HEK293 (cell line): Measurements from ENCODE around the gene AGAP1.

Experiments used
- CTCF ChIP-seq: fragments of 450-650 bp; formaldehyde crosslinking; IDR thresholded peaks from 2 replicates; pipeline ENCODE4 v1.5.1; 2016; ENCODE audit warnings: missing biosample characterization, missing genetic modification characterization
- SETDB1 ChIP-seq: IDR thresholded peaks from one replicate; pipeline ENCODE4 v1.6.1; 2017; ENCODE audit warnings: mild to moderate bottlenecking, low read length, moderate library complexity, mixed read lengths; ENCODE audit not compliant: insufficient read length
- SP7 ChIP-seq: fragments of 450-650 bp; formaldehyde crosslinking; IDR thresholded peaks from 2 replicates; pipeline ENCODE4 v1.5.1; 2016; ENCODE audit warnings: missing biosample characterization, missing genetic modification characterization
- TSHZ1 ChIP-seq: fragments of 450-650 bp; formaldehyde crosslinking; IDR thresholded peaks from 2 replicates; pipeline ENCODE4 v1.5.1; 2016; ENCODE audit warnings: missing biosample characterization, missing genetic modification characterization, borderline replicate concordance
- ZBTB20 ChIP-seq: fragments of 450-650 bp; formaldehyde crosslinking; IDR thresholded peaks from 2 replicates; pipeline ENCODE4 v1.5.1; 2016; ENCODE audit warnings: missing biosample characterization, missing genetic modification characterization
- ZNF114 ChIP-seq: fragments of 450-650 bp; formaldehyde crosslinking; IDR thresholded peaks from 2 replicates; pipeline ENCODE4 v1.5.0; 2017; ENCODE audit warnings: missing biosample characterization, missing genetic modification characterization
- ZNF239 ChIP-seq: fragments of 450-650 bp; formaldehyde crosslinking; IDR thresholded peaks from 2 replicates; pipeline ENCODE4 v1.5.1; 2016; ENCODE audit warnings: missing biosample characterization, missing genetic modification characterization
- ZNF37A ChIP-seq: fragments of 450-650 bp; IDR thresholded peaks from 2 replicates; pipeline ENCODE4 v1.5.1; 2018; ENCODE audit warnings: missing biosample characterization, missing genetic modification characterization
- ZNF398 ChIP-seq: fragments of 450-650 bp; formaldehyde crosslinking; IDR thresholded peaks from 2 replicates; pipeline ENCODE4 v1.5.1; 2017; ENCODE audit warnings: missing biosample characterization, missing genetic modification characterization
- ZNF549 ChIP-seq: fragments of 450-650 bp; IDR thresholded peaks from 2 replicates; pipeline ENCODE4 v1.5.1; 2018; ENCODE audit warnings: missing biosample characterization, missing genetic modification characterization, mild to moderate bottlenecking, inconsistent platforms, moderate library complexity
- TF ChIP-seq, protein P1 (sequence below): fragments of 450-650 bp; formaldehyde crosslinking; IDR thresholded peaks from 2 replicates; pipeline ENCODE4 v1.5.1; 2016; ENCODE audit warnings: missing biosample characterization, missing genetic modification characterization, low read depth

GRCh38 chr2:235961711-235962110 is 467.9 kb downstream of the AGAP1 start:
- TF ChIP-seq, protein P1, sequence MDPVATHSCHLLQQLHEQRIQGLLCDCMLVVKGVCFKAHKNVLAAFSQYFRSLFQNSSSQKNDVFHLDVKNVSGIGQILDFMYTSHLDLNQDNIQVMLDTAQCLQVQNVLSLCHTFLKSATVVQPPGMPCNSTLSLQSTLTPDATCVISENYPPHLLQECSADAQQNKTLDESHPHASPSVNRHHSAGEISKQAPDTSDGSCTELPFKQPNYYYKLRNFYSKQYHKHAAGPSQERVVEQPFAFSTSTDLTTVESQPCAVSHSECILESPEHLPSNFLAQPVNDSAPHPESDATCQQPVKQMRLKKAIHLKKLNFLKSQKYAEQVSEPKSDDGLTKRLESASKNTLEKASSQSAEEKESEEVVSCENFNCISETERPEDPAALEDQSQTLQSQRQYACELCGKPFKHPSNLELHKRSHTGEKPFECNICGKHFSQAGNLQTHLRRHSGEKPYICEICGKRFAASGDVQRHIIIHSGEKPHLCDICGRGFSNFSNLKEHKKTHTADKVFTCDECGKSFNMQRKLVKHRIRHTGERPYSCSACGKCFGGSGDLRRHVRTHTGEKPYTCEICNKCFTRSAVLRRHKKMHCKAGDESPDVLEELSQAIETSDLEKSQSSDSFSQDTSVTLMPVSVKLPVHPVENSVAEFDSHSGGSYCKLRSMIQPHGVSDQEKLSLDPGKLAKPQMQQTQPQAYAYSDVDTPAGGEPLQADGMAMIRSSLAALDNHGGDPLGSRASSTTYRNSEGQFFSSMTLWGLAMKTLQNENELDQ (tag by site-specific recombination): no peak
- no peak for TF ChIP-seq CTCF (tag by site-specific recombination)
- TF ChIP-seq ZBTB20 (tag by site-specific recombination): no peak
- TF ChIP-seq ZNF114 (tag by site-specific recombination): no peak
- TF ChIP-seq ZNF239 (tag by site-specific recombination): no peak
- TF ChIP-seq ZNF37A (tag by site-specific recombination): no peak
- TF ChIP-seq SP7 (tag by site-specific recombination): no peak
- no peak for TF ChIP-seq TSHZ1
- no peak for TF ChIP-seq SETDB1
- TF ChIP-seq ZNF398 (tag by site-specific recombination): no peak
- TF ChIP-seq ZNF549 (tag by site-specific recombination): no peak
